GM12878 (cell line): Measurements from ENCODE around the gene PIEZO2. TPM values are rescaled to one million over a fixed set of nuclear protein-coding genes. Genes with fewer than 3 reads are reported as not detected.

Experiments used
- ATAC-seq: fragments of 200-7000 bp; cut with Tn5 transposase; 3 replicates; pipeline ENCODE4 v1.9.1; 2020; ENCODE audit warnings: mild to moderate bottlenecking, moderate library complexity
- BruUV-seq: library from RNA; stranded (reverse); fragments of 400-500 nt; replicated peaks from 2 replicates; lab custom pipeline; 2021; lab: Mats Ljungman, UMichigan
- CTCF ChIA-PET: fragments of 300-600 bp; sonication (Branson Sonifier 250); formaldehyde crosslinking; extraction: SDS; loops from one replicate; lab custom pipeline; 2021; ENCODE audit warnings: inconsistent platforms; lab: Yijun Ruan, JAX
- POLR2A ChIA-PET: fragments of 350-600 bp; formaldehyde crosslinking; extraction: SDS; loops from one replicate; lab custom pipeline; 2021; ENCODE audit warnings: inconsistent platforms; lab: Charles Lee
- RAD21 ChIA-PET: fragments of 300-600 bp; sonication (Branson Sonifier 250); formaldehyde crosslinking; loops from one replicate; lab custom pipeline; 2023; ENCODE audit warnings: antibody characterized with exemption; ENCODE audit not compliant: unreplicated experiment; lab: Charles Lee
- SMC1A ChIA-PET: fragments of 300-600 bp; sonication (Branson Sonifier 250); formaldehyde crosslinking; loops from one replicate; lab custom pipeline; 2023; ENCODE audit not compliant: unreplicated experiment, uncharacterized antibody; lab: Charles Lee
- DNase-seq: peaks from one replicate; pipeline ENCODE4 v3.0.0-alpha.2; 2011; ENCODE audit warnings: low read depth, low spot score
- FAIRE-seq: peaks from 3 replicates; lab custom pipeline; 2011; peaks lifted over from hg19 to GRCh38; lab: Jason Lieb, UNC
- H2AFZ ChIP-seq: 2 replicates; pipeline ENCODE4 v1.6.0; 2011; ENCODE audit warnings: low read depth, low read length, control low read depth; ENCODE audit not compliant: control insufficient read depth
- H3K27ac ChIP-seq: 2 replicates; pipeline ENCODE4 v1.5.1; 2011; ENCODE audit warnings: control low read depth; ENCODE audit not compliant: control insufficient read depth, insufficient read depth
- H3K27me3 ChIP-seq, 2 experiments: replicated peaks in 1 of 2; 2 replicates each; pipeline versions ENCODE4 v1.6.0 to v1.6.1; 2011; ENCODE audit warnings: low read length in 1 of 2; ENCODE audit not compliant: control insufficient read depth in 2 of 2, insufficient read depth in 2 of 2
- H3K36me3 ChIP-seq, 2 experiments: 2 replicates each; pipeline ENCODE4 v1.5.1; 2011; ENCODE audit warnings: low read length in 1 of 2; ENCODE audit not compliant: control insufficient read depth in 2 of 2, insufficient read depth in 2 of 2
- H3K4me1 ChIP-seq: 2 replicates; pipeline ENCODE4 v1.6.1; 2011; ENCODE audit warnings: mild to moderate bottlenecking, low read length, moderate library complexity, mixed read lengths; ENCODE audit not compliant: control insufficient read depth, insufficient read depth
- H3K4me2 ChIP-seq: 2 replicates; pipeline ENCODE4 v1.6.0; 2011; ENCODE audit warnings: control low read depth; ENCODE audit not compliant: control insufficient read depth, insufficient read depth
- H3K4me3 ChIP-seq: fragments of 200-600 bp; sonication (generic); 2 replicates; pipeline ENCODE4 v1.5.1; 2016
- H3K79me2 ChIP-seq: 2 replicates; pipeline ENCODE4 v1.6.0; 2011; ENCODE audit warnings: low read length; ENCODE audit not compliant: control insufficient read depth, insufficient read depth
- H3K9ac ChIP-seq: 2 replicates; pipeline ENCODE4 v1.8.0; 2011; ENCODE audit warnings: low read length, control low read depth, mixed read lengths; ENCODE audit not compliant: control insufficient read depth, insufficient read depth
- H3K9me3 ChIP-seq: replicated peaks from 3 replicates; pipeline ENCODE4 v1.5.1; 2011; ENCODE audit warnings: mild to moderate bottlenecking, low read length; ENCODE audit not compliant: control insufficient read depth, insufficient read depth
- H4K20me1 ChIP-seq: 2 replicates; pipeline ENCODE4 v1.6.0; 2011; ENCODE audit not compliant: control insufficient read depth, insufficient read depth
- BMI1 ChIP-seq: fragments of 450-650 bp; IDR thresholded peaks from 2 replicates; pipeline ENCODE4 v1.6.1; 2016; ENCODE audit warnings: mild to moderate bottlenecking, moderate library complexity, borderline replicate concordance
- CBFB ChIP-seq: IDR thresholded peaks from 2 replicates; pipeline ENCODE4 v1.6.1; 2016; ENCODE audit warnings: antibody characterized with exemption, low read depth
- FOXM1 ChIP-seq: IDR thresholded peaks from 2 replicates; pipeline ENCODE4 v1.6.1; 2012; ENCODE audit warnings: low read depth, mild to moderate bottlenecking, inconsistent platforms, low read length, moderate library complexity
- WRNIP1 ChIP-seq: IDR thresholded peaks from 2 replicates; pipeline ENCODE4 v1.6.1; 2011; ENCODE audit warnings: low read depth, low read length, improper control_type of control experiment, borderline replicate concordance
- ZNF274 ChIP-seq: IDR thresholded peaks from one replicate; pipeline ENCODE4 v1.8.0; 2011; ENCODE audit not compliant: insufficient read length, insufficient read depth
- WGBS: methylation state at CpG from one replicate; pipeline ENCODE4 v1.1.6; 2016; ENCODE audit warnings: low lambda C conversion rate; ENCODE audit not compliant: insufficient replicate concordance, insufficient coverage; ENCODE audit errors: missing lambda C conversion rate; 5-methylcytosine and 5-hydroxymethylcytosine counted together
- in situ Hi-C: fragments of 300-500 bp; cut with MboI; formaldehyde crosslinking; loops from 9 replicates; pipeline ENCODE4 v1.14.3; 2018; ENCODE audit warnings: mixed read lengths
- intact Hi-C: fragments of 100-400 bp; cut with micrococcal nuclease; formaldehyde crosslinking; loops from one replicate; pipeline ENCODE4 v1.14.2; 2022; ENCODE audit not compliant: unreplicated experiment
- polyA plus RNA-seq, 11 experiments: library from polyadenylated mRNA; depleted of rRNA in 4 of 11; unstranded in 6 of 11; stranded (reverse) in 5 of 11; fragments of >200 nt; fragmentation: Nextera tagmentation in 4 of 11; fragmentation: Illumina TruSeq in 1 of 11; extraction: Ambion mirVana in 4 of 11; extraction: Trizol in 1 of 11; gene quantifications; 1 replicate in 1 of 11; 2 replicates in 10 of 11; pipeline versions ENCODE4 v1.2.1 to v1.2.3, GENCODE V29; 2011 to 2016; ENCODE audit warnings: inconsistent platforms in 2 of 11, missing spikeins in 2 of 11, low read depth in 1 of 11
- total RNA-seq, 4 experiments: library from RNA; depleted of rRNA in 3 of 4; stranded (reverse); fragments of >200 nt in 3 of 4; fragmentation: Illumina TruSeq in 1 of 4; extraction: Trizol in 1 of 4; gene quantifications; 2 replicates each; pipeline versions ENCODE4 v1.2.1 to v1.2.3, GENCODE V29; 2013 to 2021
- TF ChIP-seq, protein P1 (sequence below): fragments of 150-350 bp; IDR thresholded peaks from 2 replicates; pipeline ENCODE4 v1.6.1; 2014; ENCODE audit warnings: mild to moderate bottlenecking, low read depth, low read length
- TF ChIP-seq, protein P2 (sequence below): fragments of 450-650 bp; IDR thresholded peaks from 2 replicates; pipeline ENCODE4 v1.6.1; 2018; ENCODE audit warnings: mild to moderate bottlenecking, low read depth, moderate library complexity; ENCODE audit not compliant: partially characterized antibody

Gene PIEZO2
- total and polyA plus RNA-seq, 10 of the 15 experiments (the other 5 are each of a cell fraction or from before 2014, with no cell fraction given), result 6.7 to 42.3 (median 27.4) TPM

DNA sequence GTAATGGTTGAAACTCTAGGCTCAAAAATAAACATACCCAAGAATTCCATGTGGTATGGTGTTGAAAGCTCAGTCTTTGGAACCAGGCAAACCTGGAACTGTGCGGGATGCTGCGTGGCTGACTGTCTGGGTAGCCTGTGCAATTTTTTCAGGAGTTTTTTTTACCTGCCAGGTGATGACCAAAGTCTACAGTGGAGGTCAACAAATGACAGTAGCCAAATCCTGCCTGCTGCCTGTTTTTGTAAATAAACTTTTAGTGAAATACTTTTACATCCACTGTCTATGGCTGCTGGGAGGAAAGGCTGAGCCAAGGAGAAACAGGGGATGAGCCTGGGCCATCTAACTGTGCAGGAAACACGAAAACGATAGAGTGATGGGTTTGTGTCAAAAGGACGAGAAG, 240.6 kb downstream of the PIEZO2 start:
- BruUV-seq, result no TSS peak
- H2AFZ ChIP-seq, result no peak overlapping the region
- H3K4me2 ChIP-seq, result no peak overlapping the region
- H4K20me1 ChIP-seq, result no peaks in the 10 kb centered on the region
- no peaks in the 10 kb centered on the region; the same call in 2 of the 3 replicates for H3K9me3 ChIP-seq
- no peak overlapping the region for H3K4me3 ChIP-seq
- no peak overlapping the region for H3K27ac ChIP-seq
- H3K79me2 ChIP-seq, result no peaks in the 10 kb centered on the region
- intact Hi-C loops (no loop called here), in situ Hi-C loops (no loop called here)
- RAD21 ChIA-PET, result interaction anchor here (1.2 kb wide), 1 partner anchor 34 kb away, joined by 3 read pairs; no protein-coding TSS in a partner anchor
- CTCF ChIA-PET, result interaction anchor here (1.5 kb wide), 1 partner anchor 34 kb away, joined by 4 read pairs; no protein-coding TSS in a partner anchor
- H3K9ac ChIP-seq, result no peak overlapping the region
- no peak for DNase-seq
- 66% methylated on average over 5 of the region's 5 CpGs for WGBS
- SMC1A ChIA-PET, result interaction anchor here (0.6 to 1.9 kb wide), 7 partner anchors 9 to 127 kb away, joined by 3 to 12 read pairs (median 4); no protein-coding TSS in a partner anchor
- H3K36me3 ChIP-seq, result peaks cover 0 to 16% of the 10 kb centered on the region in 2 experiments; a peak in 1 of 4 replicates
- no peak for FAIRE-seq
- no peak for ATAC-seq
- H3K4me1 ChIP-seq, result no peaks in the 10 kb centered on the region
- POLR2A ChIA-PET, result no interaction called here
- H3K27me3 ChIP-seq, result no peaks in the 10 kb centered on the region
- TF ChIP-seq FOXM1 (no peak), CBFB (no peak), BMI1 (no peak), WRNIP1 (no peak), ZNF274 (no peak)
- TF ChIP-seq, protein P1, sequence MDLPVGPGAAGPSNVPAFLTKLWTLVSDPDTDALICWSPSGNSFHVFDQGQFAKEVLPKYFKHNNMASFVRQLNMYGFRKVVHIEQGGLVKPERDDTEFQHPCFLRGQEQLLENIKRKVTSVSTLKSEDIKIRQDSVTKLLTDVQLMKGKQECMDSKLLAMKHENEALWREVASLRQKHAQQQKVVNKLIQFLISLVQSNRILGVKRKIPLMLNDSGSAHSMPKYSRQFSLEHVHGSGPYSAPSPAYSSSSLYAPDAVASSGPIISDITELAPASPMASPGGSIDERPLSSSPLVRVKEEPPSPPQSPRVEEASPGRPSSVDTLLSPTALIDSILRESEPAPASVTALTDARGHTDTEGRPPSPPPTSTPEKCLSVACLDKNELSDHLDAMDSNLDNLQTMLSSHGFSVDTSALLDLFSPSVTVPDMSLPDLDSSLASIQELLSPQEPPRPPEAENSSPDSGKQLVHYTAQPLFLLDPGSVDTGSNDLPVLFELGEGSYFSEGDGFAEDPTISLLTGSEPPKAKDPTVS, result no peak
- TF ChIP-seq, protein P2, sequence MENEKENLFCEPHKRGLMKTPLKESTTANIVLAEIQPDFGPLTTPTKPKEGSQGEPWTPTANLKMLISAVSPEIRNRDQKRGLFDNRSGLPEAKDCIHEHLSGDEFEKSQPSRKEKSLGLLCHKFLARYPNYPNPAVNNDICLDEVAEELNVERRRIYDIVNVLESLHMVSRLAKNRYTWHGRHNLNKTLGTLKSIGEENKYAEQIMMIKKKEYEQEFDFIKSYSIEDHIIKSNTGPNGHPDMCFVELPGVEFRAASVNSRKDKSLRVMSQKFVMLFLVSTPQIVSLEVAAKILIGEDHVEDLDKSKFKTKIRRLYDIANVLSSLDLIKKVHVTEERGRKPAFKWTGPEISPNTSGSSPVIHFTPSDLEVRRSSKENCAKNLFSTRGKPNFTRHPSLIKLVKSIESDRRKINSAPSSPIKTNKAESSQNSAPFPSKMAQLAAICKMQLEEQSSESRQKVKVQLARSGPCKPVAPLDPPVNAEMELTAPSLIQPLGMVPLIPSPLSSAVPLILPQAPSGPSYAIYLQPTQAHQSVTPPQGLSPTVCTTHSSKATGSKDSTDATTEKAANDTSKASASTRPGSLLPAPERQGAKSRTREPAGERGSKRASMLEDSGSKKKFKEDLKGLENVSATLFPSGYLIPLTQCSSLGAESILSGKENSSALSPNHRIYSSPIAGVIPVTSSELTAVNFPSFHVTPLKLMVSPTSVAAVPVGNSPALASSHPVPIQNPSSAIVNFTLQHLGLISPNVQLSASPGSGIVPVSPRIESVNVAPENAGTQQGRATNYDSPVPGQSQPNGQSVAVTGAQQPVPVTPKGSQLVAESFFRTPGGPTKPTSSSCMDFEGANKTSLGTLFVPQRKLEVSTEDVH, result no peak
